T-helper 1 cell treated with Interleukin-12 subunit alpha and Interleukin-12 subunit beta and Interleukin-4 antibody, amounts not matched to agents 30 μg/mL and 1 μg/mL, for 36 hours (primary cell): ENCODE data around the gene HLA-DMB.

Experiments used
- H3K27ac Mint-ChIP-seq: one replicate; pipeline ENCODE4 v1.8.0; 2021; ENCODE audit warnings: mild to moderate bottlenecking, mixed read lengths
- H3K27me3 Mint-ChIP-seq: one replicate; pipeline ENCODE4 v1.8.0; 2021; ENCODE audit warnings: low read depth, mixed read lengths
- H3K36me3 Mint-ChIP-seq: one replicate; pipeline ENCODE4 v1.8.0; 2021; ENCODE audit warnings: low read depth, mixed read lengths
- H3K4me1 Mint-ChIP-seq: one replicate; pipeline ENCODE4 v1.8.0; 2021; ENCODE audit warnings: low read depth, mixed read lengths
- H3K4me3 Mint-ChIP-seq: one replicate; pipeline ENCODE4 v1.8.0; 2021; ENCODE audit warnings: mild to moderate bottlenecking, moderate library complexity, mixed read lengths
- H3K9me3 Mint-ChIP-seq: one replicate; pipeline ENCODE4 v1.8.0; 2021; ENCODE audit warnings: mixed read lengths

Gene HLA-DMB

GRCh38 chr6:32975886-32976285 is 35.1 kb upstream of the HLA-DMB start:
- no peaks in the 10 kb centered on the region for H3K9me3 Mint-ChIP-seq
- peak overlapping the region; percentile 93 for H3K4me3 Mint-ChIP-seq
- H3K4me1 Mint-ChIP-seq = peaks cover 40% of the 10 kb centered on the region
- peaks cover 95% of the 10 kb centered on the region for H3K36me3 Mint-ChIP-seq
- H3K27me3 Mint-ChIP-seq = no peaks in the 10 kb centered on the region
- H3K27ac Mint-ChIP-seq = peak overlapping the region; percentile 55

- Mint-ChIP-seq H3K27me3 (no peaks in the 10 kb centered on the region), H3K36me3 (peaks cover 91% of the 10 kb centered on the region), H3K9me3 (no peaks in the 10 kb centered on the region), H3K27ac (peak overlapping the region; percentile 67), H3K4me3 (peak overlapping the region; percentile 93), H3K4me1 (peaks cover 39% of the 10 kb centered on the region)
Measured at GRCh38 chr6:32974541-32975308, 33.9 kb upstream of the HLA-DMB start.

- H3K27ac Mint-ChIP-seq = peak overlapping the region; percentile 96
- peaks cover 36% of the 10 kb centered on the region for H3K4me1 Mint-ChIP-seq
- H3K36me3 Mint-ChIP-seq = peaks cover 87% of the 10 kb centered on the region
- H3K27me3 Mint-ChIP-seq = no peaks in the 10 kb centered on the region
- H3K4me3 Mint-ChIP-seq = peak overlapping the region; percentile 93
- no peaks in the 10 kb centered on the region for H3K9me3 Mint-ChIP-seq
Measured at GRCh38 chr6:32974016-32974333, 33.1 kb upstream of the HLA-DMB start.

GRCh38 chr6:32973144-32974015 is 32.6 kb upstream of the HLA-DMB start:
- H3K4me3 Mint-ChIP-seq = peak overlapping the region; percentile 93
- peaks cover 81% of the 10 kb centered on the region for H3K36me3 Mint-ChIP-seq
- H3K27me3 Mint-ChIP-seq = no peaks in the 10 kb centered on the region
- peak overlapping the region; percentile 96 for H3K27ac Mint-ChIP-seq
- H3K4me1 Mint-ChIP-seq = peaks cover 33% of the 10 kb centered on the region
- no peaks in the 10 kb centered on the region for H3K9me3 Mint-ChIP-seq

GRCh38 chr6:32972353-32973143 is 31.7 kb upstream of the HLA-DMB start:
- Mint-ChIP-seq H3K4me1 (peaks cover 31% of the 10 kb centered on the region), H3K27ac (peak overlapping the region; percentile 96), H3K4me3 (peak overlapping the region; percentile 93), H3K9me3 (no peaks in the 10 kb centered on the region), H3K36me3 (peaks cover 75% of the 10 kb centered on the region), H3K27me3 (no peaks in the 10 kb centered on the region)

- H3K27me3 Mint-ChIP-seq = no peaks in the 10 kb centered on the region
- H3K9me3 Mint-ChIP-seq = no peaks in the 10 kb centered on the region
- H3K4me1 Mint-ChIP-seq = peaks cover 33% of the 10 kb centered on the region
- peaks cover 68% of the 10 kb centered on the region for H3K36me3 Mint-ChIP-seq
- peak overlapping the region; percentile 96 for H3K27ac Mint-ChIP-seq
- peak overlapping the region; percentile 93 for H3K4me3 Mint-ChIP-seq
Measured at GRCh38 chr6:32971581-32972352, 30.9 kb upstream of the HLA-DMB start.

GRCh38 chr6:32971242-32971580 is 30.4 kb upstream of the HLA-DMB start:
- Mint-ChIP-seq H3K4me3 (peak overlapping the region; percentile 93), H3K36me3 (peaks cover 62% of the 10 kb centered on the region), H3K27ac (peak overlapping the region; percentile 96), H3K9me3 (no peaks in the 10 kb centered on the region), H3K4me1 (peaks cover 31% of the 10 kb centered on the region), H3K27me3 (no peaks in the 10 kb centered on the region)

GRCh38 chr6:32970413-32971241 is 29.8 kb upstream of the HLA-DMB start:
- Mint-ChIP-seq H3K4me1 (peaks cover 29% of the 10 kb centered on the region), H3K27me3 (no peaks in the 10 kb centered on the region), H3K27ac (peak overlapping the region; percentile 96), H3K36me3 (peaks cover 57% of the 10 kb centered on the region), H3K9me3 (no peaks in the 10 kb centered on the region), H3K4me3 (peak overlapping the region; percentile 93)

GRCh38 chr6:32969685-32970412 is 29.0 kb upstream of the HLA-DMB start:
- Mint-ChIP-seq H3K27me3 (no peaks in the 10 kb centered on the region), H3K27ac (peak overlapping the region; percentile 87), H3K9me3 (no peaks in the 10 kb centered on the region), H3K4me3 (peak overlapping the region; percentile 93), H3K36me3 (peaks cover 50% of the 10 kb centered on the region), H3K4me1 (peaks cover 24% of the 10 kb centered on the region)

- H3K36me3 Mint-ChIP-seq = peaks cover 42% of the 10 kb centered on the region
Measured at GRCh38 chr6:32968867-32969684, 28.2 kb upstream of the HLA-DMB start.

GRCh38 chr6:32968093-32968866 is 27.5 kb upstream of the HLA-DMB start, which contains the start of gene BRD2:
TSS of gene BRD2 (plus strand) at chr6:32968594. CDS start at chr6:32972899, 4,305 bp downstream.
- Mint-ChIP-seq H3K4me3 (peak within 1 kb of the TSS; percentile 93), H3K27ac (peak within 1 kb of the TSS; percentile 87), H3K27me3 (no peaks in the 10 kb centered on the region), H3K4me1 (peaks cover 25% of the 10 kb centered on the region), H3K9me3 (no peaks in the 10 kb centered on the region), H3K36me3 (peaks cover 36% of the 10 kb centered on the region)

More at GRCh38 chr6:32968867-32969684, 28.2 kb upstream of the HLA-DMB start:
- H3K27ac Mint-ChIP-seq = peak overlapping the region; percentile 87
- H3K9me3 Mint-ChIP-seq = no peaks in the 10 kb centered on the region
- H3K4me1 Mint-ChIP-seq = peaks cover 26% of the 10 kb centered on the region
- no peaks in the 10 kb centered on the region for H3K27me3 Mint-ChIP-seq
- H3K4me3 Mint-ChIP-seq = peak overlapping the region; percentile 93
